OCI-LY7 (cell line): Measurements from ENCODE around the gene PGAP2. TPM values are rescaled to one million over a fixed set of nuclear protein-coding genes. Genes with fewer than 3 reads are reported as not detected.

Source experiments
- BruUV-seq: library from RNA; stranded (reverse); fragments of 400-500 nt; replicated peaks from 2 replicates; lab custom pipeline; 2021; lab: Mats Ljungman, UMichigan
- CTCF ChIA-PET: fragments of 300-600 bp; sonication (Branson Sonifier 250); formaldehyde crosslinking; loops from one replicate; lab custom pipeline; 2022; ENCODE audit warnings: antibody characterized with exemption; ENCODE audit not compliant: unreplicated experiment; lab: Charles Lee
- POLR2A ChIA-PET: fragments of 300-600 bp; sonication (Branson Sonifier 250); formaldehyde crosslinking; loops from one replicate; lab custom pipeline; 2022; ENCODE audit warnings: antibody characterized with exemption; lab: Charles Lee
- DNase-seq: peaks from one replicate; pipeline ENCODE4 v3.0.0-alpha.2; 2015; ENCODE audit warnings: low spot score
- H2AFZ ChIP-seq: fragments of 200-600 bp; sonication (generic), shearing (Covaris generic); 2 replicates; pipeline ENCODE4 v1.6.1; 2014; ENCODE audit warnings: mild to moderate bottlenecking, antibody characterized with exemption, low read length, moderate library complexity
- H3K27ac ChIP-seq: fragments of 200-600 bp; sonication (generic); 2 replicates; pipeline ENCODE4 v1.5.1; 2014; ENCODE audit warnings: mixed run types, low read depth, mild to moderate bottlenecking, moderate library complexity, low read length, inconsistent platforms; ENCODE audit not compliant: poor library complexity, severe bottlenecking
- H3K36me3 ChIP-seq: fragments of 200-600 bp; sonication (generic); 2 replicates; pipeline ENCODE4 v1.6.1; 2014; ENCODE audit warnings: mild to moderate bottlenecking, antibody characterized with exemption, low read length, moderate library complexity, mixed read lengths; ENCODE audit not compliant: insufficient read depth
- H3K4me1 ChIP-seq: fragments of 200-600 bp; sonication (generic); 2 replicates; pipeline ENCODE4 v1.5.1; 2014; ENCODE audit warnings: mild to moderate bottlenecking, low read length; ENCODE audit not compliant: insufficient read depth, poor library complexity, severe bottlenecking
- H3K4me2 ChIP-seq: fragments of 200-600 bp; sonication (generic); 2 replicates; pipeline ENCODE4 v1.6.1; 2014; ENCODE audit warnings: mild to moderate bottlenecking, low read length
- H3K4me3 ChIP-seq: fragments of 200-600 bp; sonication (generic); 2 replicates; pipeline ENCODE4 v1.5.1; 2014; ENCODE audit warnings: mild to moderate bottlenecking, low read depth, low read length; ENCODE audit not compliant: poor library complexity, severe bottlenecking
- H3K79me2 ChIP-seq: fragments of 200-600 bp; sonication (generic); 2 replicates; pipeline ENCODE4 v1.6.1; 2016; ENCODE audit warnings: low read depth, mild to moderate bottlenecking, low read length, moderate library complexity, mixed read lengths; ENCODE audit not compliant: insufficient read depth
- H3K9me2 ChIP-seq: fragments of 200-600 bp; sonication (generic); 2 replicates; pipeline ENCODE4 v1.6.1; 2016; ENCODE audit warnings: mild to moderate bottlenecking, low read length, mixed read lengths; ENCODE audit not compliant: insufficient read depth
- H3K9me3 ChIP-seq: fragments of 200-600 bp; sonication (generic); 2 replicates; pipeline ENCODE4 v1.6.1; 2014; ENCODE audit warnings: mild to moderate bottlenecking, mixed run types, low read length, mixed read lengths
- H4K20me1 ChIP-seq: fragments of 200-600 bp; sonication (generic); 2 replicates; pipeline ENCODE4 v1.6.1; 2014; ENCODE audit warnings: mild to moderate bottlenecking, antibody characterized with exemption, low read length, moderate library complexity, mixed read lengths; ENCODE audit not compliant: insufficient read depth
- CTCF ChIP-seq: fragments of 200-600 bp; sonication (generic); conservative IDR thresholded peaks from 2 replicates; pipeline ENCODE4 v1.5.1; 2014; ENCODE audit warnings: mild to moderate bottlenecking, antibody characterized with exemption, low read length, moderate library complexity, mixed read lengths
- EZH2phosphoT487 ChIP-seq: fragments of 200-600 bp; sonication (generic); IDR thresholded peaks from 2 replicates; pipeline ENCODE4 v1.6.1; 2018; ENCODE audit warnings: low read depth, borderline replicate concordance, mild to moderate bottlenecking, mixed run types, antibody characterized with exemption, low read length, moderate library complexity, mixed read lengths
- intact Hi-C: fragments of 100-400 bp; cut with micrococcal nuclease; formaldehyde crosslinking; loops from one replicate; pipeline ENCODE4 v1.10.0; 2022; ENCODE audit not compliant: unreplicated experiment
- total RNA-seq, 2 experiments: library from RNA; depleted of rRNA in 1 of 2; stranded (reverse); fragments of >200 nt in 1 of 2; shearing (Covaris generic) in 1 of 2; gene quantifications; 2 replicates each; pipeline ENCODE4 v1.2.3, GENCODE V29; 2014 to 2022

Gene PGAP2
- total RNA-seq, 2 experiments from 2014 or later, result 23.9 to 44.0 TPM

DNA sequence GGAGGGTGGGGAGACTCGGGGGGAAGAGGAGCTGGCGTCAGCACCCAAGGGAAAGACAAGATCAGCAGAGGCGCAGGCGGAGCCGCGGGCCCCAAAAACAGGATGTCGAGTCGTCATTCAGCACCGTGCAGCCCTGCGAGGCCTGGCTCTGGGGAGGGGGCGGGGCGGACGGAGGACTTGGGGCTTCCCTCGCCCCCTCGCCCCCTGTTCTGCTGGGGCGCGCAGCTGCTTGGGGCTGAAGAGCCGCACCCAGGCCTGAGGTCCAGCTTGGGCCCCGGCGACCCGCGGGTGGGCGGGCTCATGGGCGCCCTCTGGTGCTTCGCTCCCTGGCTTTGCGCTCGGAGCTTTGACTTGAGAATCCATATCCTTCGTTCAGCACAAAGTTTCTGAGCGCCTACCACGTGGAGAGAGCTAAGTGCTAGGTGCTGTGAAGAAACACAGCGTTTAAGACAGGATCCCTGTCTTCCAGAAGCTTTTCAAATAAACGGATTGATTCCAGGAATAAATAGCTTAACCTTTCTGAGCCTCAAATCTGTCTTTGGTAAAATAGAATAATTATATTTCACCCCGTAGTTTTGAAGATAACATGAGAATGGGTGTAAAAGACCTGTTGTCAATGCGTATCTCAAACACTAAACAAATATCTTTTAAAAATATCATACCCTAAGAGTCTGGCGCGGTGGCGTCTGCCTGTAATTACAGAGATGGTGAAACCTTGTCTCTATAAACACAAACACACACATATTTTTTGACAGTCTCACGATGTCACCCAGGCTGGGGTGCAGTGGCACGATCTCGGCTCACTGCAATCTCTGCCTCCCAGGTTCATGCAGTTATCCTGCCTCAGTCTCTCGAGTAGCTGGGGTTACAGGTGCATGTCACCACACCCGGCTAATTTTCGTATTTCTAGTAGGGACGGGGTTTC lies 33.3 kb downstream of the PGAP2 start:
- BruUV-seq, result TSS peak; percentile 93
- Histone ChIP-seq H3K9me3 (no peaks in the 10 kb centered on the region), H3K4me1 (peaks cover 39% of the 10 kb centered on the region)

DNA sequence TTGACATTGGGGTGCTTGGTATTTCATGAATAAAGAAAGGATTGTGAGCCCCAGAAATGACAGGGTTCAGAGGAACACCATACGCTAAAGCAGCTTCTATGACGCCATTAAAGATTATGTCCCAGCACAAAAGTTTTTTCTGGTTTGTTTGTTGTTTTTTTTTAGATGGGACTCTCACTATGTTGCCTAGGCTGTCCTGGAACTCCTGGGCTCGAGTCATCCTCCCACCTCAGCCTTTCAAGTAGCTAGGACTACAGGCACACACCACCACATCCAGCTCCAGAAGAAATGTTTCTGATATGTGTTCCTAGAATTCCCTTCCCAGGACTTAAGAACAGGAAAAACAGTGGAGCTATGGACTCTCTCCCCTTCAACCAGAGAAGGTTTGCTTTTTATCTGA lies 35.0 kb downstream of the PGAP2 start:
- TF ChIP-seq EZH2phosphoT487 (no peak), CTCF (no peak)
- Histone ChIP-seq H2AFZ (0 out of 2 replicates have a peak overlapping the region, but pooled peaks have one; percentile 5), H3K4me1 (peaks cover 23% of the 10 kb centered on the region), H3K9me3 (no peaks in the 10 kb centered on the region), H3K4me3 (no peak overlapping the region), H3K9me2 (no peaks in the 10 kb centered on the region), H4K20me1 (peaks cover 11% of the 10 kb centered on the region; the same call in 1 of the 2 replicates), H3K4me2 (no peak overlapping the region), H3K79me2 (peaks cover 23% of the 10 kb centered on the region; the same call in 1 of the 2 replicates), H3K36me3 (no peaks in the 10 kb centered on the region), H3K27ac (no peak overlapping the region)
- ChIA-PET POLR2A (interaction anchor here (0.6 to 2.6 kb wide), 5 partner anchors 11 to 125 kb away, joined by 3 to 7 read pairs (median 3); no protein-coding TSS in a partner anchor), CTCF (interaction anchor here (2.0 kb wide), 1 partner anchor 11 kb away, joined by 15 read pairs; the partner anchor contains the start of gene STIM1)
- BruUV-seq, result no TSS peak
- intact Hi-C loops, result no loop called here
- no peak for DNase-seq

More for the DNA sequence above, 33.3 kb downstream of the PGAP2 start:
- H3K4me3 ChIP-seq, result peak overlapping the region; percentile 81
- peaks cover 9% of the 10 kb centered on the region; the same call in 1 of the 2 replicates for H3K36me3 ChIP-seq
- peaks cover 39% of the 10 kb centered on the region; the same call in 1 of the 2 replicates for H3K79me2 ChIP-seq
- POLR2A ChIA-PET, result interaction anchor here (0.5 to 6.3 kb wide), 25 partner anchors 8 to 255 kb away, joined by 3 to 75 read pairs (median 4); partner anchors contain the start of genes NUP98, PGAP2 and STIM1
- intact Hi-C loops, result loop anchor here (1.0 kb wide), 1 partner anchor 17 kb away; no protein-coding TSS in a partner anchor
- TF ChIP-seq CTCF (peak; percentile 91), EZH2phosphoT487 (no peak)
- peaks cover 25% of the 10 kb centered on the region; the same call in 1 of the 2 replicates for H4K20me1 ChIP-seq
- H2AFZ ChIP-seq, result peak overlapping the region; percentile 98
- H3K27ac ChIP-seq, result peak overlapping the region; percentile 82
- peak; percentile 90 for DNase-seq
- no peaks in the 10 kb centered on the region for H3K9me2 ChIP-seq
- CTCF ChIA-PET, result interaction anchor here (0.5 to 1.8 kb wide), 9 partner anchors 8 to 254 kb away, joined by 3 to 20 read pairs (median 4); no protein-coding TSS in a partner anchor
- peak overlapping the region; percentile 65 for H3K4me2 ChIP-seq
